ENCODE data around the gene UGT1A8.

UGT1A8 gene

GRCh38 chr2:233803292-233803911, 186.0 kb downstream of the UGT1A8 start:
- H3K4me3 ChIP-seq (ENCODE audit: low read depth, low read length), result no peak overlapping the region
- TF ChIP-seq CTCF (IDR thresholded peaks at IDR 0.05; ENCODE audit: low read depth, low read length), result no peak

- TF ChIP-seq CTCF (IDR thresholded peaks at IDR 0.05; ENCODE audit: low read depth, low read length), result no peak
- no peak overlapping the region for H3K4me3 ChIP-seq (ENCODE audit: low read depth, low read length)
Observed at GRCh38 chr2:233803994-233804393, 186.6 kb downstream of the UGT1A8 start.

- TF ChIP-seq CTCF (IDR thresholded peaks at IDR 0.05; ENCODE audit: low read depth, low read length), result no peak
- no peak overlapping the region for H3K4me3 ChIP-seq (ENCODE audit: low read depth, low read length)
Observed at GRCh38 chr2:233807215-233807865, 189.9 kb downstream of the UGT1A8 start.

- TF ChIP-seq CTCF (IDR thresholded peaks at IDR 0.05; ENCODE audit: low read depth, low read length), result no peak
Observed at GRCh38 chr2:233807966-233808935, 190.8 kb downstream of the UGT1A8 start.

GRCh38 chr2:233810385-233810784, 193.0 kb downstream of the UGT1A8 start:
- TF ChIP-seq CTCF (IDR thresholded peaks at IDR 0.05; ENCODE audit: low read depth, low read length), result no peak
- H3K4me3 ChIP-seq (ENCODE audit: low read depth, low read length), result no peak overlapping the region

More at GRCh38 chr2:233807966-233808935, 190.8 kb downstream of the UGT1A8 start:
- no peak overlapping the region for H3K4me3 ChIP-seq (ENCODE audit: low read depth, low read length)

GRCh38 chr2:233811087-233811486, 193.7 kb downstream of the UGT1A8 start:
- TF ChIP-seq CTCF (IDR thresholded peaks at IDR 0.05; ENCODE audit: low read depth, low read length), result no peak
- H3K4me3 ChIP-seq (ENCODE audit: low read depth, low read length), result no peak overlapping the region
